Epithelial cell of prostate (primary cell): ENCODE measurements around the gene BPIFA3.

Experiments
- DNase-seq: peaks from one replicate; pipeline ENCODE4 v3.0.0-alpha.2; 2011; ENCODE audit warnings: low read depth, low spot score
- H3K27ac ChIP-seq: fragments of 450-650 bp; 2 replicates; pipeline ENCODE4 v1.5.1; 2017; ENCODE audit warnings: mild to moderate bottlenecking

Gene BPIFA3

GRCh38 chr20:33210371-33210770 lies 6.8 kb upstream of the BPIFA3 start:
- no peak overlapping the region for H3K27ac ChIP-seq
- DNase-seq, result no peak

- no peak overlapping the region for H3K27ac ChIP-seq
- peak; percentile 29 for DNase-seq
Measured at GRCh38 chr20:33211817-33212424, 5.2 kb upstream of the BPIFA3 start.

- DNase-seq, result no peak
- no peak overlapping the region for H3K27ac ChIP-seq
Measured at GRCh38 chr20:33224399-33224798, 7.2 kb downstream of the BPIFA3 start.

- no peak for DNase-seq
- H3K27ac ChIP-seq, result no peak overlapping the region
Measured at GRCh38 chr20:33229843-33230242, 12.7 kb downstream of the BPIFA3 start.

GRCh38 chr20:33231237-33231636 lies 14.1 kb downstream of the BPIFA3 start:
- DNase-seq, result no peak
- no peak overlapping the region for H3K27ac ChIP-seq

- H3K27ac ChIP-seq, result no peak overlapping the region
- DNase-seq, result no peak
Measured at GRCh38 chr20:33232486-33233072, 15.4 kb downstream of the BPIFA3 start.

GRCh38 chr20:33233129-33233774 lies 16.1 kb downstream of the BPIFA3 start:
- DNase-seq, result no peak
- H3K27ac ChIP-seq, result no peak overlapping the region

- no peak for DNase-seq
- H3K27ac ChIP-seq, result no peak overlapping the region
Measured at GRCh38 chr20:33234050-33234449, 16.9 kb downstream of the BPIFA3 start.

- DNase-seq, result no peak
Measured at GRCh38 chr20:33235696-33236095, 18.5 kb downstream of the BPIFA3 start, which contains the start of gene BPIFA1. TSS of gene BPIFA1 (plus strand) at chr20:33235996. CDS start at chr20:33237712, 1,716 bp downstream.

GRCh38 chr20:33236351-33236750 lies 19.2 kb downstream of the BPIFA3 start:
- no peak for DNase-seq
- H3K27ac ChIP-seq, result no peak overlapping the region

More at GRCh38 chr20:33235696-33236095, 18.5 kb downstream of the BPIFA3 start, which contains the start of gene BPIFA1:
- no peak within 1 kb of the TSS for H3K27ac ChIP-seq

- no peak overlapping the region for H3K27ac ChIP-seq
Measured at GRCh38 chr20:33237989-33238388, 20.8 kb downstream of the BPIFA3 start.

GRCh38 chr20:33239418-33239817 lies 22.3 kb downstream of the BPIFA3 start:
- no peak overlapping the region for H3K27ac ChIP-seq
- no peak for DNase-seq

More at GRCh38 chr20:33237989-33238388, 20.8 kb downstream of the BPIFA3 start:
- no peak for DNase-seq

- no peak overlapping the region for H3K27ac ChIP-seq
- DNase-seq, result no peak
Measured at GRCh38 chr20:33239979-33240736, 23.0 kb downstream of the BPIFA3 start.

GRCh38 chr20:33240923-33241322 lies 23.8 kb downstream of the BPIFA3 start:
- DNase-seq, result no peak
- H3K27ac ChIP-seq, result no peak overlapping the region

GRCh38 chr20:33242319-33243100 lies 25.4 kb downstream of the BPIFA3 start:
- no peak overlapping the region for H3K27ac ChIP-seq
- DNase-seq, result no peak

- DNase-seq, result no peak
- H3K27ac ChIP-seq, result no peak overlapping the region
Measured at GRCh38 chr20:33246077-33246476, 28.9 kb downstream of the BPIFA3 start.

- DNase-seq, result no peak
- no peak overlapping the region for H3K27ac ChIP-seq
Measured at GRCh38 chr20:33249456-33249855, 32.3 kb downstream of the BPIFA3 start.

- H3K27ac ChIP-seq, result no peak overlapping the region
- DNase-seq, result no peak
Measured at GRCh38 chr20:33250666-33251065, 33.5 kb downstream of the BPIFA3 start.

GRCh38 chr20:33251496-33251895 lies 34.3 kb downstream of the BPIFA3 start:
- no peak overlapping the region for H3K27ac ChIP-seq
- no peak for DNase-seq

GRCh38 chr20:33252460-33252859 lies 35.3 kb downstream of the BPIFA3 start:
- DNase-seq, result no peak
- H3K27ac ChIP-seq, result no peak overlapping the region
